ENCODE results near the gene RAD23B. TPM values are rescaled to one million over a fixed set of nuclear protein-coding genes. Genes with fewer than 3 reads are reported as not detected.

The RAD23B gene
- total RNA-seq, 1 experiment from 2014 or later: 69.9 TPM

DNA sequence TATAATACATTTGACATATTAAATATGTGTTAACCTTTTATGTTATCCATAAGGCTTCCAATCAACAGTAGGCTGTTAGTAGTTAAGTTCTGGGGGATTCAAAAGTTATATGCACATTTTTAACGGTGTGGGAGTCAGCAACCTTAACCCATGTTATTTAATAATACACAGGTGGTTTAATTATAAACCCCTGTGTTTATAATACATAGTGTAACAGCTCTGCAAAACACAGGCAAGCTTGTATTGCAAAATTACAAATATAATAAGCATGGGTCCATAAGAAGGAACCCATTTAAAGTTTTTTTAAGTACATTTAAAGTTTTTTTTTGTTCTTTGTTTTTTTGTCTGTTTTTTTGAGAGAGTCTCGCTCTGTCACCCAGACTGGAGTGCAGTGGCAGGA, 14.5 kb upstream of the RAD23B start:
- DNase-seq (ENCODE audit: low spot score): no peak

DNA sequence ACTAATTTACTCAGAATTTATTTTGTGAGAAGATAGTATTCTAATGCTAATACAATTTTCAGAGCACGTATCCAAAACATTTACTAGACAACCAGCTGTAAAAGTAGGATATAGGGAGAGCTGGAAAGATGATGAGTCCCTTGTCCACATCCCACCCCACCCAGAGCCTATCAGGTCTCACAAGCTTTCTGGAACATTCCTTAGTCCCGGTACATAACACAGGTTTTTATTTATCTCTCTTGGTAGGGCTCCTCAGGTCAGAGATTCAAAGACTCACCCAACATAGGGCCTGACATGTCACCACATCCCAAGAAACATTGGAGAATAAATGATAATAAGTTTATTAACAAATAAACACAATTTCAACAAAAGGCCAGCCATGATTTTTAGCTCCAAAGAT, 13.8 kb upstream of the RAD23B start:
- peak; percentile 10 for DNase-seq (ENCODE audit: low spot score)

DNA sequence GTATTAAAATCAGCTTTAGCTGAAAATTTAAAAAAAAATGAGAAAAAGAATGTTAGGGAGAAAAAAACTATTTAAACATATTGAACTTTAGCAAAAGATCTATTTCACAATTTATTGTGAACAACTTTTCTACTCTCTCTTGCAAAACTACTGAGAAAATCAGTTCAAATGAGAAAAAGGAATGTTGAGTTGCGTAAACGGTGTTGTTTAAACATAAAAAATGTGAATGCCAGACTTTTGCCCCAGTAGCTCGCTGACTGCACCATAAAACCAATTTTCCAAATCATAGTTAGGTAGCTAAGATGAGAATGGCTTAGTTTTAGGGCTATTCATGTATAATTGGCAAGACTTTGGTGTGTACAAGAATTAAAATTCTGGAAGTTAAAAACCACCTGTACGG, 13.4 kb upstream of the RAD23B start:
- DNase-seq (ENCODE audit: low spot score): no peak

DNA sequence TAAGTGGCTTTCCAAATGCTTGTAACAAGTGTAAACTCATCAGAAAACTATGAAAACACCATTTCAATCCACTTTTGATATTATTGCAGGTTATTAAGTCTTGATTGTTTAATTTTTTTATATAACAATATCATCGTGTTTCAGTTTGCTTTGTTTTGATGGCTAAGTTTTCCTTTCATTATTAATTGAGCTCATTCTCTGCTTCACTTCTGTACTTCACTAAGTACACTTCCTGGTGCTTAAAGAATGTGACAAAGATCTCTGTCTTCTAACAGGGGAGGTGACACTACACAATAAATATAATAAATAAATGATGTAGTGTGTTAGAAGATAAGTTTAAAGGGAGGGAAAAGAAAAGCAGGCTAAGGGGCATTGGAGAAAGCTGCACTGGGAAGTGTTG, 13.0 kb upstream of the RAD23B start:
- DNase-seq (ENCODE audit: low spot score): peak; percentile 51

DNA sequence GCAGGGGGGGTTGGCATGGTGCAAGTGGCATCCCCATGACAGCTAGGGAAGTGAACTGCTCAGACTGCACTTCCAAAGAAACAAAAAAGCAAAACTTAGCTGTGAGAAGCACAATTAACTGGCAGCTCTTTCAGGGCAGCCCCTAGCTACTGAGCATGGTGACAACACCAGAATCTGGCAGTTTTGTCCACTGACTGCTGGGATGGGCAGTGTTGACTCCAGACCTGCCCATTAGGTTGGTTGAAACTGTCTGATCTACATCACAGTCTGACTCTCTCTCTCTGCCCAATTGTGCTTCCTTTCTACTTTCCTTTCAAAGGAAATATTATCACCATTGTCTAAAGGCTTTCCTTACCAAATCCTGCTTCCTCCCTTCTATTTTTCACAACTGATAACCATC, 12.5 kb upstream of the RAD23B start:
- DNase-seq (ENCODE audit: low spot score): no peak

DNA sequence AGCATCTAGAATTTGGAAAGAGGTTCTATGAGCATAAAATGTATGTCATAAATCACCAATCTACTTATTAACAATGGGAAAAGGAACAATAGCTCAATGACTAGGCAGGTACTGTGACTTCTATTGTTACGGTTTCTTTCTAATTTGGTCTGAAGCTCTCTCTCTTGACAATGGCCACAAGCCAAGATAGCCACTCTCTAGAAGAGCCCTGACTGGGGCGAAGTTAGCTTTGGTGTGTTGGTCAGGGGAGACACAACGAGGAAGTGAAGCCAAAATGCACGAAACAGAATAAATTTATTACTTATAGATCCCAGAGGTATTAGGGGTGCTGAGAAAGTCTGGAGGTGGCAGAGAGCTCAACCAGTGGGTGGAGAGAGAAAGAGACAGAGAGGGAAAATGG, 9.4 kb upstream of the RAD23B start:
- no peak for DNase-seq (ENCODE audit: low spot score)

DNA sequence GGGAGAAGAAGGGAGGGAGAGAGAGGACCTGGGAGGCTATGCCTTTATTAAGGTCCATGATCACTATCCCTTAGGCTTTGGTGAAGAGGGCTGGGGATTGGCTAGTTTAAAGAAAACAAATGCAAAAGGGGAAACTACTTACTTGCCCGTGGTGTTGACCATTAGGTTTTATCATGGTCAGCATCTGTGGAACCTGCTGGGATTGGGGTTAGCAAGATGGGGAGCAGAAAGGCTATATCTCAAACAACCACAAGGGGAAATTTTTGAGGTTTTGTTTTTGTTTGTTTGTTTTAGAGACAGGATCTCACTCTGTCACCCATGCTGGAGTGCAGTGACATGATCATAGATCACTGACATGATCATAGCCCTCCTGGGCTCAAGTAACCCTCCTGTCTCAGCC, 9.0 kb upstream of the RAD23B start:
- DNase-seq (ENCODE audit: low spot score): peak; percentile 19

DNA sequence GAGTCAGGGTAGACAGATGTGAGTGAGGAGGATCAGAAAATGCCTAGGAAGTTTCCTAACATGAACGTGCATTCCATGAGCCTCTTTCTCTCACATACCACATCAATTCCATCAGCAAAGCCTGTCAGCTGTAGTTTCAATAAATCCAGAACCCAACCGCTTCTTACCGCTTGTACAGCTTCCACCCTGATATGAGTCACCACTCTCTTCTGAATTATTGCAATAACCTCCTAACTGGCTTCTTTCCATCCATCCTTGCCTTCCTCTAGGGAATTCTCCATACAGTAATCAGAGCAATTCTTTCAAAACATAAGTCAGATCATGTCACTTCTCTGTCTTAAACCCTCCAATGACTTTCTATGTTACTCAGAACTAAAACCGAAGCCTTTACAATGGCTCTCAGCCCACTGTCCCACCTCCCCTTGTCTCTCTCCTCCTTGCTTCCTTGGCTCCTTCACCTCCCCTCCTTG, 8.1 kb upstream of the RAD23B start:
- peak; percentile 43 for DNase-seq (ENCODE audit: low spot score)

DNA sequence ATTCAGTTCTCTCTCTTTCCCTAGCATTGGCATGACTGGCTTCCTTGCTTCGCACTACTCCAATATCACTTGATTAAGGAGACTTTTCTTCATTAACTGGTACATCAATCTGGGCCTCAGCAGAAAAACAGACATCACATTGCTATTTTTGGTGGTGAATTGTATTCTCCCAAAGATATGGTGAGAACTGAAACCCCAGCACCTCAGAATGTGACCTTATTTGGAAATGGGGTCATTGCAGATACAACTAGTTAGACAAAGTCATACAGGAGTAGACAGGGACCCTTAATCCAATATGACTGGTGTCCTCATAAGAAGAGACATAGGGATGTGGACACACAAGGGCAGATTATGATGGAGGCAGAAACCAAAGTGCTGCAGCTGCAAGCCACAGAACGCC, 7.5 kb upstream of the RAD23B start:
- no peak for DNase-seq (ENCODE audit: low spot score)

DNA sequence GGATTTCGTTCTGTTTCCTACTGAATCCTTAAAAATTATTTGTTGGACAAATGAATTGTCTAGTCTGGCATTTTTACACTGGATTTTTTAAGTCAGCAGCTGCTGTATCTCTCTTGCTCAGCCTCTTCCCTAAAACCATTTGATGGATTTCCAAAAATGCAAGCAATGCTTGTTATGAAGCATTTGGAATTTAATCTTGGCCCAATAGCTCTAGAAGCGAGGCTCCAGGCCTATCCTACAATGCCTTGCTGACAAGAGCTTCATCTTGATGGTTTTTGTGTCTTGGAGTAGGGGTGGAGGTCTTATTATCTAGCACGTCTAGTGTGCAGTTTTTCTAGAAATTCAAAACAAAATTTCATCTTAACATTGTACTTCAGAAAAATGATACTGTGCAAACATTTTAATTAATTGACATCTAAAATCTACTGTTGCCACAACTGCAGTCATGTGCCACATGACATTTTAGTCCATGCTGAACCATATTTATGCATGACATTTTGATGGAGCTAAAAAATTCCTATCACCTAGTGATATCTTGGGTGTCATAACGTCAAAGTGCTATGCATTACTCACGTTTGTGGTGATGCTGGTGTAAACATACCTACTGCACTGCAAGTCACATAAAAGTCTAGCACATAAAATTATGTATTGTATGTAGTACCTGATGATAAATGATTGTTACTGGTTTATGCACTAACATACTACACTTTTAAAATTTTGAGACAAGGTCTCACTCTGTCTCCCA, 5.9 kb upstream of the RAD23B start:
- no peak for DNase-seq (ENCODE audit: low spot score)

DNA sequence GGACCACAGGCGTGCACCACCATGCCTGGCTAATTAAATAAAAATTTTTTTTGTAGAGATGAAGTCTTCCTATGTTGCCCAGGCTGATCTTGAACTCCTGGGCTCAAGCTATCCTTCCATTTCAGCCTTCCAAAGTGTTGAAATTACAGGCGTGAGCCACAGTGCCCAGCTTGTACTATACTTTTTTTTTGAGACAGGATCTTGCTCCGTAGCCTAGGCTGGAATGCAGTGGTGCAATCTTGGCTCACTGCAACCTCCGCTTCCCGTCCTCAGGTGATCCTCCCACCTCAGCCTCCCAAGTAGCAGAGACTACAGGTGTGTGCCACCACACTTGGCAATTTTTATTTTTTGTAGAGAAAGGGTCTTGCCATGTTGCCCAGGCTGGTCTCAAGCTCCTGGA, 5.3 kb upstream of the RAD23B start:
- DNase-seq (ENCODE audit: low spot score): no peak

DNA sequence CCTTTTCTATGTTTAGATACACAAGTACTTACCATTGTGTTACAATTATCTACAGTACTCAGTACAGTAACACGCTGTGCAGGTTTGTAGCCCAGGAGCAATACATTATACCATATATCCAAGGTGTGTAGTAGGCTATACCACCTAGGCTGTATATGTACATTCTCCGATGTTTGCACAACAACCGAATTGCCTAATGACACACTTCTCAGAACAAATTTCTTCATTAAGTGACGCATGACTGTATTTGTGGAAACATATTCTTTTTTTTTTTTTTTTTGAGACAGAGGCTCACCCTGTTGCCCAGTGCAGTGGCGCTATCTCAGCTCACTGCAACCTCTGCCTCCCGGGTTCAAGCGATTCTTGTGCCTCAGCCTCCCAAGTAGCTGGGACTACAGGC, 4.0 kb upstream of the RAD23B start:
- no peak for DNase-seq (ENCODE audit: low spot score)

DNA sequence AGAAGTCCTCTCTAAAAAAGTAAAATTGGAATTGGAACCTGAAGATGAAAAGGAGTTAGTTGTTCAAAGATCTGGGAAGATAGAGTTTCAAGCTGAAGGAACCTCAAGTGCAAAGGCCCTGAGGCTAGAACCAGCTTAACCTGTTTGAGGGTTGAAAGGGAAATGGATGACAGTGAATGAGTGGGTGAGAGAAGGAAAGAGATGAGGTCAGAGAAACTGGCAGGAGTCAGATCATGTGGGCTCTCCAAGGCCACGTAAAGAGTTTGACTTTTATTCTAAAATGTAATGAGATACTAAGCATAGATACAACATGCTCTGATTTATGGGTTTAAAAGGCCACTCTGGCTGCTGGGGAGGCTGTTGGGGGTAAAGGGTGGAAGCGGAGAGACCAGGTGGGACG, 2.5 kb upstream of the RAD23B start:
- no peak for DNase-seq (ENCODE audit: low spot score)

DNA sequence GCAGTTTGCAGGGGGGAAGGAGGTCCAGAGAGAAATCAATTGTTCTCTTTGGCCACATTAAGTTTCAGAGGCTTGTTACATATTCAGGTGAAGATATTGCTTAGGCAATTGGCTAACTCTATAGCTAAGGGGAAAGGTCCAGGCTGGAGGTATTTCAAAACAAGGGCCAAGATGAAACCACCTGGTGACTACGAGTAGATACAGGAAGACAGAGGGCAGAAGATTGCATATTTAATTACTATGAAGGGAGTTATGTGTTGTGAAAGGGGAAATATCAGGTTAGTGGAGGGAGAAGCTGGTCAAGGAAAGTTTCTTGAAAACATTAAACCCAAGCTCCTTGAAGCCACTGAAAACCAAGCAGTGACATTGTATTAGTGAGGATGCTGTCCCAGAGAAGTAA, 1.9 kb upstream of the RAD23B start:
- no peak for DNase-seq (ENCODE audit: low spot score)

DNA sequence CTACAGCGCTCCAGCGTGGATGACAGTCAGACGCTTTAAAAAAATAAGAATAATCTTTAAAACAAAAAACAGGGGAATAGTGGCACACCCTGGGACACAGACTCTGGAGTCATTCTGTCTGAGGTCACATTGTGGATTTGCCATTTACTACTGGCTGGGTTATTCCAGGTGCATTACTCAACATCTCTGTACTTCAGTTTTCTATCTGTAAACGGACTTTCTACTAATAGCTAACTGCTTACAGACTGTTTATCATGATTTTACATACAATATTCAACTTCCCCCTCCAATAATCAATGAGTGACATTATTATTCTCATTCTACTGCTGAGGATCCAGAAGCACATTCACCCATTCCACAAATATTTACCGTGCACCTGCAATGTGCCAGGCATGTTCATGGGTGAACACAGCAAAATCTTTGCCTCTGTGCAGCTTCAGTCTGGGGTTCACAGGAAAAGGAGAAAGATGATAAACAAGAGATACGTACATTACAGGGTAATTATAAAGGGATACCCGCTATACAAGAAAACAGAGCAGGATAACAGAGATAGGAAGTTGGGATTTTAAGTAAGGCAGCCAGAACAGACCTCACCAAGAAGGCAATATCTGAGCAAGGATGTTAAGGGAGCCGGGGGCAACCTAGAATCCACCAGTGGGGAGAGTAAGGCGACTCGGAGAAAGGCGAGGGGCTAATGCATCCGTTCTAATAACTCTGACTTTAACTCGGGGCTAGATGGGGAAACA, 984 bp upstream of the RAD23B start:
- no peak for DNase-seq (ENCODE audit: low spot score)

DNA sequence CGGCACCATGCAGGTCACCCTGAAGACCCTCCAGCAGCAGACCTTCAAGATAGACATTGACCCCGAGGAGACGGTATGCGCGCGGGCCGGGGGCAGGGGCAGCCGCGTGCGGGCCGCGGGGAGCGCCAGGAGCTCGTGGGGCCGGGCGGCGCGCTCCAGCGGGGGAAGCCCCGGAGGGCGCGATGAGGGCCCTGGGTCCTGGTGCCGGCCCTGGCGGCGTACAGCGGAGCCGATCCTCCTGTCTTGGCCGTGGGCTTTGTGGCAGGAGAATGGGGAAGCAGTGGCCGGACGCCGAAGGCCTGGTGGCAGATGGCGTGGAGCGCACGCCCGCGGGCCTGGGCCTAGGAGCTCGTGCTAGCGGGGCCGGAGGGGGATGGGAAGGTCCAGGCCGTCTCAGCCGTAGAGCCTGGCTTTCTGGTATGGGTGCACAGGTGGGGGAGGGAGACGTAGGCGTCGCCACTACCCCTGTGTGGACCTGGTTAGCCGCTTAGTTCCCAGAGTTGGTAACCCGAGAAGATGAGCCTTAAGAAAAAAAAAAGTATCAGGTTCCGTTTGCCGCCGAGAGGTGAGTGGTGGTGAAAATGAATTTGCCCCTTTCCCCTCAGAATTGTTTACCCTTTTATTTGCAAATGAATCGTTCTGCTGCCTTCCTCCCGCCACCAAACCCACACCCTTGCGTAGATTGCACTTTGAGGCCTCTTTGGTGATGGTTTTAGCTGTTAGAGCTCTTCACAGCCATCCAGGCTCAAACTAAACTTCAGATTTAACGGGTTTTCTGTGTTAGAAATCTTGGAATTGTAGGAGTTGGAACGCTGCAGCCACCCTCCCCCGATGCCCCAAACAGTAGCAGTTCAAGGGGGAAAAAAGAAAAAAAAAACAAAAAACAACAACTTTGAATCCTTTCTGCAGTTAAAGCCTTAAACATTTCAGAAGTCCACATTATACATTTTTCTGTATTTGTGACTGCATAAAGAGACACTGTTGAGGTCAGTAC, 841 bp downstream of the RAD23B start:
- DNase-seq (ENCODE audit: low spot score): peak; percentile 82

DNA sequence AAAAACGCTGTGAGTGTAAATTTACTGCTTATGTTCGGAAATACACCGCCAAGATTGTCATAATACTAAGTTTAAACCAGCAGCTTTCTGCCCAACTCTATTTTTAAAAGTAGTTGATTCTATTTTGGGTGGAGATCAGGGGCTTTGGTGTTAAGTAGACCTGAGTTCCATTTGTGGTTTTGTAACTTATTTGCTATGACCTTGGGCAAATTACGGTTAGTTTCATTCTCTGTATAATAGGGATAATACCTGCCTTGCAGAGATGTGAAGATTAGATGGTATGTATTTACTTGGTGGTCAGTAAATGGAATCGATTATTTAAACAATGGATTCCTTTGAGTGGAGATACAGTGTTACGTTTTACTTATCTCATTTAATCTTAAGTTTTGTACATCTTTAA, 1.6 kb downstream of the RAD23B start:
- peak; percentile 46 for DNase-seq (ENCODE audit: low spot score)

DNA sequence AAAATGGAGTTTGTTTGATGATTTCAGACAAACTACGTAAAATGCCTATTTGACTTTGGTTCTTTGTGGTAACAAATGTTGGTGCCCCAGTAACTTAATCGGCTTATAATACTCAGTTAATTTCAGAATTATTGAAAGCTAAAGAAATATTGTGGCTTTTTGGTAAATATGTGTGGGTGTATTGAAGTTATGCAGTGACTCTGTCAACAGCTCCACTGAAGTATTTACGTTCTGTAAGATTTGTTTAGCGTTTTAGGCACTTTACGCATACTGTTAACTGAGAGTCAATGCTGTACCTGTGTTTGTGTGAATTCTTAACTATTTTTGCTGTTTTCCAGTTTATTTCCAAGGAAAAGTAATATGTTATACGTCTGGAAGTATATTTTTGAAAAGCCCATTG, 2.2 kb downstream of the RAD23B start:
- DNase-seq (ENCODE audit: low spot score): peak; percentile 11

DNA sequence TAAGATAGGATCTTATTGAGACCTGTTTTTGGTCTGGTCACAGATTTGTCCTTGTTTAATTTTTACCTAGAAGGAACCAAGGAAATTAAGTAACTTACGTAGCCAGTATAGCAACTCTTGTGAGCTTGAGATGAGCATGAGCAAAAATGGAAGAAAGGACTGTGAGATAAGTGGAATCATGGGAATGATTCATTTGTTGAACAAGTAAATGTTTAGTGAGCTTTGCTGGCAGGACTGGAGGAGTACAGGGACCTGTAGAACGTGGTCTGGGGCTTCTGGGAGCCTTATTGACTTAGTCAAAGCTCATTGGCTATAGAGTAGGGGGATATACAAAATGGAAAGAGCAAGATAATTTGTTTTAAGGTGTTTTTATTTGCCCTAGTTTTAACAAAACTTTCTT, 3.0 kb downstream of the RAD23B start:
- peak; percentile 17 for DNase-seq (ENCODE audit: low spot score)

DNA sequence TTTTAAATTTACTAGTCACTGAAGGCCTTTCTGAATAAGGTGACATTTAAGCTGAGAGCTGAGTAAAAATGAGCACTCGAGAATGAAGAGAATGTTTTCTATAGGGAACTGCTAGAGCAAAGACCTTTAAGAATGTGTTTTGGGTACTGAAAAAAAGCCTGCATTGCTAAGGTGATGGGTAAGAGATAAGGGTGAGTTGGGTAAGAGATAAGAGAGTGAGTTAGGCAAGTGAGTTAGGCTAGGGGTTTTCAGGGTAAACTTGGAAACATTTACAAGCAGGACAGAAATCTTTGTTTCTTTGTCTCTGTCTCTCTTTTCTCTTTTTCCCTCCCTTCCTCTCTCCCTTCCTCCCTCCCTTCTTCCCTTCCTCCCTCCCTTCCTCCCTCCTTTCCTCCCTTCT, 5.6 kb downstream of the RAD23B start:
- DNase-seq (ENCODE audit: low spot score): no peak

DNA sequence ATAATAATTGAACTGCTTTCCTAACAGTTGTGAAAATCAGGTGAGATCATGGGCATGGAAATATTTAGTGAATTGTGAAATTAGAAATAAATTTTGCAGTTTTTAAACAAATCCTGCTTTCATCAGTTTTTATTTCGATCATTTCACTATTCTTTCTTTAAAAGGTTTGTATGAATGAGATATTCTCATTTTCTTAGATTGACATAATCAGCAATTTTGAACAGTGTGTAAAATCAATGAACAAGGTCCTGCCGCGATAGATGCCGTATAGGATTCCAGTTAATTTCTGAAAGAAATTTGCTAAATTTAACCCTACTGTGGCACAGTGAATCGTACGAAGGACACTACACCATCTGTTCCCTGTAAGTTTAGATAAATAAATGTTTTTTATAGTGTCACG, 7.5 kb downstream of the RAD23B start:
- no peak for DNase-seq (ENCODE audit: low spot score)

Data from HT-29 (cell line).